Vagina (tissue), 2 donors: ENCODE results near the gene NKAIN2.

Source experiments
- CTCF ChIP-seq, 3 experiments: fragments of 450-650 bp in 2 of 3; fragments of 200-600 bp in 1 of 3; sonication (generic) in 1 of 3; IDR thresholded peaks; one replicate each; pipeline ENCODE4 v1.5.1; 2017 to 2019; ENCODE audit warnings: antibody characterized with exemption in 3 of 3, mild to moderate bottlenecking in 2 of 3, moderate library complexity in 2 of 3
- POLR2A ChIP-seq, 2 donors: fragments of 450-650 bp; IDR thresholded peaks; one replicate each; pipeline ENCODE4 v1.6.1; 2017; ENCODE audit warnings: antibody characterized with exemption in 2 of 2, mild to moderate bottlenecking in 2 of 2, moderate library complexity in 2 of 2
- POLR2AphosphoS5 ChIP-seq, 2 donors: sonication (generic); formaldehyde crosslinking; IDR thresholded peaks; one replicate each; pipeline ENCODE4 v1.9.0; 2017; ENCODE audit warnings: antibody characterized with exemption in 2 of 2, mild to moderate bottlenecking in 2 of 2, low read depth in 1 of 2; ENCODE audit not compliant: insufficient read depth in 1 of 2

DNA sequence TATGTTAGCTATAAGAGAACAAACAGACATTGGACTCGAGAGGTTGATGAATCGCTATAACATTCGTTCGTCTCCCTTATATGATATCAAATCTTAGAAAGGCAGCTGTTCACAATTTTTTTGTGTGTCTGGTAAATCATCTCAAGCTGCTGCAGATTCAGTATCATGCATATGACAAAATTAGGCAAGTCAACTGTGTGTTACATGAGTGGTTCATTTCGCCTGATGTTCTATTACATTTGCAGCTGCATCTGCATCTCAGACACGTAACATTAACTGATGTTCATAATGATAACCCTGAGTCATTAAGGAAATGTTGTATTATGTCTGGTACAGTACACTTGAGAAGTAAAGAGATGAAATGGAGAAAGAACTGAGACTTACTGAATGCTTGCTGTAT, 92.1 kb downstream of the NKAIN2 start:
- TF ChIP-seq CTCF (IDR thresholded peaks at IDR 0.05): no peak
- no peak for TF ChIP-seq POLR2A (IDR thresholded peaks at IDR 0.05)
- TF ChIP-seq POLR2AphosphoS5 (IDR thresholded peaks at IDR 0.05; ENCODE audit: insufficient read depth in 1 of 2, low read depth in 1 of 2): no peak
